Measurements from ENCODE around the gene CCDC186.

CCDC186 gene

DNA sequence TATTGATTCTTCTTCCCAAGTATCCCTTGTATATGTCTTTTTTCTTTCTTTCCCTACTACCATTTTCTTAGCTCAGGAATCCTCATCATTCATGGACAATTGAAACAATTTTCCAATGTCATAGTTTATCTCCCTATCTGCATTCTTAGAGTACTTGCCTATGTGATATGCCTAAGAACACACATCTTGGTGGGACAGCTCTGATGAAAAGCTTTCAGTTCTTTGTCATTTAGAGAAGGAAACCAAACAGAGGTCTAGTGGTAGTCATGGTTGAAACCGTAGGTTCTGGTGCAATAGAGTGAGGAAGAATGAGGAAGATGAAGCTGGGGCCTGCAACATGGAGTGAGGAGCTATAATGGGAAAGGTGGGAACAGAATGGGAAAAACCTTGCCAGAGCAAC lies 33.3 kb upstream of the CCDC186 start:
- H3K4me2 ChIP-seq (ENCODE audit: insufficient read depth, low read length) = no peak overlapping the region

DNA sequence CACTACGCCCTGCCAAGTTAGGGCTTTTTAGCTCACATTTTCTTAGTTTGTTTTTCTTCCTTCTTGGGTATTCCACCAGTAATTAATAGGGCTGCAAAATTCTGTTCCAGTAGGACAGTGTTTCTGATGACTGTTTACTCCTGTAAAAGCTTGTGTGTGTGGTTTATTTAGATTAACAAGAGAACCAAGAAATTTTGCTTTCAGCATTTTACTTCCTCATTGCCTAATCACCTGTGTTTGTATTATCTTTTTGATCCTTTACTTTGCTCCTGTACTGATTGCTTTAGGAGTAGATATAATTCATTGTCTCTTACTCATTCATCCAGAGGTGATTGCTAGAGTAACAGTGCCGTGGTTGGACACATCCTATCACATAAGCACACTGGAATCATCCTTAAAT lies 32.9 kb upstream of the CCDC186 start:
- H3K36me3 ChIP-seq (ENCODE audit: insufficient read depth, low read length) = no peaks in the 10 kb centered on the region
- H4K20me1 ChIP-seq (ENCODE audit: insufficient read depth, low read length) = no peaks in the 10 kb centered on the region
- peaks cover 25% of the 10 kb centered on the region for H3K27me3 ChIP-seq (ENCODE audit: insufficient read depth, low read length, poor library complexity)
- TF ChIP-seq, protein P1, sequence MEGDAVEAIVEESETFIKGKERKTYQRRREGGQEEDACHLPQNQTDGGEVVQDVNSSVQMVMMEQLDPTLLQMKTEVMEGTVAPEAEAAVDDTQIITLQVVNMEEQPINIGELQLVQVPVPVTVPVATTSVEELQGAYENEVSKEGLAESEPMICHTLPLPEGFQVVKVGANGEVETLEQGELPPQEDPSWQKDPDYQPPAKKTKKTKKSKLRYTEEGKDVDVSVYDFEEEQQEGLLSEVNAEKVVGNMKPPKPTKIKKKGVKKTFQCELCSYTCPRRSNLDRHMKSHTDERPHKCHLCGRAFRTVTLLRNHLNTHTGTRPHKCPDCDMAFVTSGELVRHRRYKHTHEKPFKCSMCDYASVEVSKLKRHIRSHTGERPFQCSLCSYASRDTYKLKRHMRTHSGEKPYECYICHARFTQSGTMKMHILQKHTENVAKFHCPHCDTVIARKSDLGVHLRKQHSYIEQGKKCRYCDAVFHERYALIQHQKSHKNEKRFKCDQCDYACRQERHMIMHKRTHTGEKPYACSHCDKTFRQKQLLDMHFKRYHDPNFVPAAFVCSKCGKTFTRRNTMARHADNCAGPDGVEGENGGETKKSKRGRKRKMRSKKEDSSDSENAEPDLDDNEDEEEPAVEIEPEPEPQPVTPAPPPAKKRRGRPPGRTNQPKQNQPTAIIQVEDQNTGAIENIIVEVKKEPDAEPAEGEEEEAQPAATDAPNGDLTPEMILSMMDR (IDR thresholded peaks at IDR 0.05; ENCODE audit: borderline replicate concordance, extremely low read depth, low read length, poor library complexity, severe bottlenecking) = no peak
- TF ChIP-seq EZH2 (IDR thresholded peaks at IDR 0.05; ENCODE audit: borderline replicate concordance, low read depth, low read length, severe bottlenecking) = no peak
- DNase-seq (no peak), ATAC-seq (ENCODE audit: insufficient read depth, low read depth) (no peak)
- no peaks in the 10 kb centered on the region for H3K79me2 ChIP-seq (ENCODE audit: insufficient read depth, low read length)
- no peak overlapping the region for H2AFZ ChIP-seq (ENCODE audit: low read depth, low read length)
- H3K9me3 ChIP-seq (ENCODE audit: insufficient read depth, low read length, severe bottlenecking) = no peaks in the 10 kb centered on the region
- H3K9ac ChIP-seq (ENCODE audit: low read depth, low read length) = no peak overlapping the region
- no peak overlapping the region for H3K27ac ChIP-seq (ENCODE audit: low read length)
- H3K4me2 ChIP-seq (ENCODE audit: insufficient read depth, low read length) = no peak overlapping the region
- no peaks in the 10 kb centered on the region for H3K4me1 ChIP-seq (ENCODE audit: insufficient read depth, low read length)
- no peak overlapping the region for H3K4me3 ChIP-seq (ENCODE audit: low read depth in 1 of 2, low read length in 2 of 2)

More for the DNA sequence above, 33.3 kb upstream of the CCDC186 start:
- Histone ChIP-seq H3K27ac (ENCODE audit: low read length) (no peak overlapping the region), H3K79me2 (ENCODE audit: insufficient read depth, low read length) (no peaks in the 10 kb centered on the region), H3K9ac (ENCODE audit: low read depth, low read length) (no peak overlapping the region), H3K36me3 (ENCODE audit: insufficient read depth, low read length) (no peaks in the 10 kb centered on the region), H4K20me1 (ENCODE audit: insufficient read depth, low read length) (no peaks in the 10 kb centered on the region), H3K4me1 (ENCODE audit: insufficient read depth, low read length) (no peaks in the 10 kb centered on the region), H3K9me3 (ENCODE audit: insufficient read depth, low read length, severe bottlenecking) (no peaks in the 10 kb centered on the region), H3K27me3 (ENCODE audit: insufficient read depth, low read length, poor library complexity) (peaks cover 28% of the 10 kb centered on the region), H2AFZ (ENCODE audit: low read depth, low read length) (no peak overlapping the region), H3K4me3 (ENCODE audit: low read depth in 1 of 2, low read length in 2 of 2) (no peak overlapping the region)
- TF ChIP-seq, protein P1 (IDR thresholded peaks at IDR 0.05; ENCODE audit: borderline replicate concordance, extremely low read depth, low read length, poor library complexity, severe bottlenecking) = no peak
- no peak for TF ChIP-seq EZH2 (IDR thresholded peaks at IDR 0.05; ENCODE audit: borderline replicate concordance, low read depth, low read length, severe bottlenecking)
- ATAC-seq (ENCODE audit: insufficient read depth, low read depth) = no peak
- no peak for DNase-seq

DNA sequence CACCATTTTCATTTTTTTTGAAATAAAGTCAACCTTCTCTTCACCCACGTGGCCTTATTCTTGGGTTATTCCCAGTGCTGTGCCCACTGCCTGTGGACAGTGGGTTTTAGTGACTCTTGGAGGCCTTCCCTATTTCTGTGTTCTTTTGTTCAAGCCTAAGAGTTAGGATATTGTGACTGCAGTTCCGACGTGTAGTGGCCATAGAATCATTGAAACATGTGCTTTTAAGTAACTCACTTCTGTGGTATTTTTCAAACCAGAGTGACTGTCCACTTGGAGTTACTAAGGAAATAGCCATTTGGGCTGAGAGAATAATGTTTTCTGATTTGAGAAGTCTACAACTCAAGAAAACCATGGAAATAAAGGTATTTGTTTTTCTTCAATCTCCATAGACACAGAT lies 28.8 kb upstream of the CCDC186 start:
- DNase-seq (no peak), ATAC-seq (ENCODE audit: insufficient read depth, low read depth) (no peak)
- TF ChIP-seq EZH2 (IDR thresholded peaks at IDR 0.05; ENCODE audit: borderline replicate concordance, low read depth, low read length, severe bottlenecking) = no peak
- TF ChIP-seq, protein P1 (IDR thresholded peaks at IDR 0.05; ENCODE audit: borderline replicate concordance, extremely low read depth, low read length, poor library complexity, severe bottlenecking) = no peak
- Histone ChIP-seq H4K20me1 (ENCODE audit: insufficient read depth, low read length) (no peaks in the 10 kb centered on the region), H3K79me2 (ENCODE audit: insufficient read depth, low read length) (no peaks in the 10 kb centered on the region), H3K4me1 (ENCODE audit: insufficient read depth, low read length) (no peaks in the 10 kb centered on the region), H3K9ac (ENCODE audit: low read depth, low read length) (no peak overlapping the region), H2AFZ (ENCODE audit: low read depth, low read length) (no peak overlapping the region), H3K9me3 (ENCODE audit: insufficient read depth, low read length, severe bottlenecking) (no peaks in the 10 kb centered on the region), H3K36me3 (ENCODE audit: insufficient read depth, low read length) (no peaks in the 10 kb centered on the region), H3K4me3 (ENCODE audit: low read depth in 1 of 2, low read length in 2 of 2) (no peak overlapping the region), H3K4me2 (ENCODE audit: insufficient read depth, low read length) (no peak overlapping the region), H3K27me3 (ENCODE audit: insufficient read depth, low read length, poor library complexity) (peaks cover 12% of the 10 kb centered on the region), H3K27ac (ENCODE audit: low read length) (no peak overlapping the region)

DNA sequence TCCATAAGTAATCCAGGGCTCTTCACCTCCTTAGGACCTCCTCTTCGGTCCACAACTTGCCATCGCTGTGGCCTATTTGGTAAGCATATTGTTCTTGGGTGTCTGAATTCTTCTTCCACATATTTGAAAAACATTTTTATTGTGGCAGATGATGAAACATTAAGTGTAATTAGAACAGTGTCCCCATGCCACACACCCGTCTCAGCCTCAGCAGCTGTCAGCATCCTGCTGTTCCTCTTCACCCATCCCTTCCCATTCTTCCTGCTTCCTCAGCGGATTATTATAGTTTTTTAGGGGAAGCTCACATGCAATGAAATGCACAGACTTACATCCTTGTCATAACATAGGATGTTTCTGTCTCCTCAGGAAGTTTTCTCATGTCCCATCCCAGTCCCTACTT lies 25.2 kb upstream of the CCDC186 start:
- Histone ChIP-seq H3K9ac (ENCODE audit: low read depth, low read length) (no peak overlapping the region), H3K36me3 (ENCODE audit: insufficient read depth, low read length) (no peaks in the 10 kb centered on the region), H3K4me1 (ENCODE audit: insufficient read depth, low read length) (no peaks in the 10 kb centered on the region), H3K79me2 (ENCODE audit: insufficient read depth, low read length) (no peaks in the 10 kb centered on the region), H3K27ac (ENCODE audit: low read length) (no peak overlapping the region), H2AFZ (ENCODE audit: low read depth, low read length) (no peak overlapping the region), H4K20me1 (ENCODE audit: insufficient read depth, low read length) (no peaks in the 10 kb centered on the region), H3K4me2 (ENCODE audit: insufficient read depth, low read length) (no peak overlapping the region), H3K27me3 (ENCODE audit: insufficient read depth, low read length, poor library complexity) (peaks cover 8% of the 10 kb centered on the region), H3K9me3 (ENCODE audit: insufficient read depth, low read length, severe bottlenecking) (no peaks in the 10 kb centered on the region), H3K4me3 (ENCODE audit: low read depth in 1 of 2, low read length in 2 of 2) (no peak overlapping the region)
- DNase-seq = no peak
- TF ChIP-seq, protein P1 (IDR thresholded peaks at IDR 0.05; ENCODE audit: borderline replicate concordance, extremely low read depth, low read length, poor library complexity, severe bottlenecking) = no peak
- no peak for TF ChIP-seq EZH2 (IDR thresholded peaks at IDR 0.05; ENCODE audit: borderline replicate concordance, low read depth, low read length, severe bottlenecking)
- no peak for ATAC-seq (ENCODE audit: insufficient read depth, low read depth)

Measured in DND-41 (cell line).